Keratinocyte (primary cell): ENCODE measurements around the gene CDYL.

Experiments
- EZH2 ChIP-seq: IDR thresholded peaks from one replicate; pipeline ENCODE4 v1.6.1; 2012; ENCODE audit warnings: inconsistent platforms, mild to moderate bottlenecking, low read length, moderate library complexity
- TF ChIP-seq, protein P1 (sequence below), 3 experiments: IDR thresholded peaks in 1 of 3; conservative IDR thresholded peaks in 1 of 3; optimal IDR thresholded peaks in 1 of 3; 2 replicates in 2 of 3; 3 replicates in 1 of 3; pipeline versions ENCODE3 to v1.5.1; 2011; ENCODE audit warnings: low read length in 3 of 3, mild to moderate bottlenecking in 3 of 3, moderate library complexity in 2 of 3, control low read depth in 1 of 3, inconsistent platforms in 1 of 3; ENCODE audit not compliant: insufficient read depth in 2 of 3; ENCODE audit errors: extremely low read depth in 1 of 3

DNA sequence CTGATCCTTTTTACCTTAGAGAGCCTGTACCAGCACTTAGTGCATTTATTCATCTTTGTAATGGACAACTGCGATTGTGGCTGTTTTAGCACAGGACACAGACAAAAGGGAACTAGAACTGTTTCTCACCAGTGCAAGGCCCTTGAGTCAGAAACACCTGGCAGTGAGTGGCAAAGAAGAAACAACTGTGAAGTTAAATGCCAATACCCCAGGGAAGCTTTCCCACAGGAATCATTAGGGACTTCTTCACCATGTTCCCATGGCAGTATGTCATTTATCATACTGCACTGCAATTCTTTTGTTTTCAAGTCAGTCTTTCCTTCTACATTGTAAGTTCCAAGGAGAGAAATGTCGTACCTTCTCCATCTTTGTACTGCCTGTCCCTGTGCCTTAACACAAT, 28.6 kb upstream of the CDYL start:
- TF ChIP-seq, protein P1, sequence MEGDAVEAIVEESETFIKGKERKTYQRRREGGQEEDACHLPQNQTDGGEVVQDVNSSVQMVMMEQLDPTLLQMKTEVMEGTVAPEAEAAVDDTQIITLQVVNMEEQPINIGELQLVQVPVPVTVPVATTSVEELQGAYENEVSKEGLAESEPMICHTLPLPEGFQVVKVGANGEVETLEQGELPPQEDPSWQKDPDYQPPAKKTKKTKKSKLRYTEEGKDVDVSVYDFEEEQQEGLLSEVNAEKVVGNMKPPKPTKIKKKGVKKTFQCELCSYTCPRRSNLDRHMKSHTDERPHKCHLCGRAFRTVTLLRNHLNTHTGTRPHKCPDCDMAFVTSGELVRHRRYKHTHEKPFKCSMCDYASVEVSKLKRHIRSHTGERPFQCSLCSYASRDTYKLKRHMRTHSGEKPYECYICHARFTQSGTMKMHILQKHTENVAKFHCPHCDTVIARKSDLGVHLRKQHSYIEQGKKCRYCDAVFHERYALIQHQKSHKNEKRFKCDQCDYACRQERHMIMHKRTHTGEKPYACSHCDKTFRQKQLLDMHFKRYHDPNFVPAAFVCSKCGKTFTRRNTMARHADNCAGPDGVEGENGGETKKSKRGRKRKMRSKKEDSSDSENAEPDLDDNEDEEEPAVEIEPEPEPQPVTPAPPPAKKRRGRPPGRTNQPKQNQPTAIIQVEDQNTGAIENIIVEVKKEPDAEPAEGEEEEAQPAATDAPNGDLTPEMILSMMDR (optimal IDR thresholded peaks at IDR 0.05 in 1 of 3, IDR thresholded peaks at IDR 0.05 in 1 of 3, conservative IDR thresholded peaks at IDR 0.05 in 1 of 3; ENCODE audit: extremely low read depth in 1 of 3, insufficient read depth in 2 of 3, low read length in 3 of 3) = no peak
- no peak for TF ChIP-seq EZH2
